Lower leg skin (tissue), 3 donors: ENCODE results near the gene IL36A.

Source experiments
- POLR2A ChIP-seq, 2 donors: fragments of 450-650 bp; IDR thresholded peaks; one replicate each; pipeline ENCODE4 v1.6.1; 2016 to 2017; ENCODE audit warnings: antibody characterized with exemption in 2 of 2, mild to moderate bottlenecking in 1 of 2, moderate library complexity in 1 of 2
- TF ChIP-seq, protein P1 (sequence below), 3 donors: fragments of 450-650 bp; IDR thresholded peaks; one replicate each; pipeline ENCODE4 v1.5.1; 2016; ENCODE audit warnings: antibody characterized with exemption in 3 of 3, mild to moderate bottlenecking in 3 of 3, moderate library complexity in 2 of 3

GRCh38 chr2:113039158-113039557 lies 33.9 kb downstream of the IL36A start:
- TF ChIP-seq, protein P1, sequence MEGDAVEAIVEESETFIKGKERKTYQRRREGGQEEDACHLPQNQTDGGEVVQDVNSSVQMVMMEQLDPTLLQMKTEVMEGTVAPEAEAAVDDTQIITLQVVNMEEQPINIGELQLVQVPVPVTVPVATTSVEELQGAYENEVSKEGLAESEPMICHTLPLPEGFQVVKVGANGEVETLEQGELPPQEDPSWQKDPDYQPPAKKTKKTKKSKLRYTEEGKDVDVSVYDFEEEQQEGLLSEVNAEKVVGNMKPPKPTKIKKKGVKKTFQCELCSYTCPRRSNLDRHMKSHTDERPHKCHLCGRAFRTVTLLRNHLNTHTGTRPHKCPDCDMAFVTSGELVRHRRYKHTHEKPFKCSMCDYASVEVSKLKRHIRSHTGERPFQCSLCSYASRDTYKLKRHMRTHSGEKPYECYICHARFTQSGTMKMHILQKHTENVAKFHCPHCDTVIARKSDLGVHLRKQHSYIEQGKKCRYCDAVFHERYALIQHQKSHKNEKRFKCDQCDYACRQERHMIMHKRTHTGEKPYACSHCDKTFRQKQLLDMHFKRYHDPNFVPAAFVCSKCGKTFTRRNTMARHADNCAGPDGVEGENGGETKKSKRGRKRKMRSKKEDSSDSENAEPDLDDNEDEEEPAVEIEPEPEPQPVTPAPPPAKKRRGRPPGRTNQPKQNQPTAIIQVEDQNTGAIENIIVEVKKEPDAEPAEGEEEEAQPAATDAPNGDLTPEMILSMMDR (IDR thresholded peaks at IDR 0.05): no peak
- no peak for TF ChIP-seq POLR2A (IDR thresholded peaks at IDR 0.05)
